Testis (tissue), 2 donors: ENCODE results near the gene GPR176.

Source experiments
- POLR2A ChIP-seq: fragments of 450-650 bp; IDR thresholded peaks from one replicate; pipeline ENCODE4 v1.6.1; 2017; ENCODE audit warnings: antibody characterized with exemption, mild to moderate bottlenecking, moderate library complexity
- TF ChIP-seq, protein P1 (sequence below), 3 experiments: fragments of 450-650 bp in 2 of 3; fragments of 200-600 bp in 1 of 3; sonication (generic) in 1 of 3; IDR thresholded peaks; one replicate each; pipeline ENCODE4 v1.5.1; 2016 to 2019; ENCODE audit warnings: antibody characterized with exemption in 3 of 3, mild to moderate bottlenecking in 2 of 3, moderate library complexity in 1 of 3

GRCh38 chr15:39778021-39778420, 142.0 kb downstream of the GPR176 start:
- TF ChIP-seq, protein P1, sequence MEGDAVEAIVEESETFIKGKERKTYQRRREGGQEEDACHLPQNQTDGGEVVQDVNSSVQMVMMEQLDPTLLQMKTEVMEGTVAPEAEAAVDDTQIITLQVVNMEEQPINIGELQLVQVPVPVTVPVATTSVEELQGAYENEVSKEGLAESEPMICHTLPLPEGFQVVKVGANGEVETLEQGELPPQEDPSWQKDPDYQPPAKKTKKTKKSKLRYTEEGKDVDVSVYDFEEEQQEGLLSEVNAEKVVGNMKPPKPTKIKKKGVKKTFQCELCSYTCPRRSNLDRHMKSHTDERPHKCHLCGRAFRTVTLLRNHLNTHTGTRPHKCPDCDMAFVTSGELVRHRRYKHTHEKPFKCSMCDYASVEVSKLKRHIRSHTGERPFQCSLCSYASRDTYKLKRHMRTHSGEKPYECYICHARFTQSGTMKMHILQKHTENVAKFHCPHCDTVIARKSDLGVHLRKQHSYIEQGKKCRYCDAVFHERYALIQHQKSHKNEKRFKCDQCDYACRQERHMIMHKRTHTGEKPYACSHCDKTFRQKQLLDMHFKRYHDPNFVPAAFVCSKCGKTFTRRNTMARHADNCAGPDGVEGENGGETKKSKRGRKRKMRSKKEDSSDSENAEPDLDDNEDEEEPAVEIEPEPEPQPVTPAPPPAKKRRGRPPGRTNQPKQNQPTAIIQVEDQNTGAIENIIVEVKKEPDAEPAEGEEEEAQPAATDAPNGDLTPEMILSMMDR (IDR thresholded peaks at IDR 0.05), result no peak
- no peak for TF ChIP-seq POLR2A
